CD4-positive, CD25-positive, alpha-beta regulatory T cell (primary cell): ENCODE results near the gene PAMR1. TPM values are rescaled to one million over a fixed set of nuclear protein-coding genes. Genes with fewer than 3 reads are reported as not detected.
A peak's percentile ranks its signal among the peaks of the same experiment; 100 is the strongest.

ENCODE experiments used
- ATAC-seq, 2 donors: fragments of 150-1000 bp; cut with Tn5 transposase; one replicate each; pipeline ENCODE4 v1.10.0; 2021; ENCODE audit warnings: low read depth in 2 of 2, moderate number of reproducible peaks in 2 of 2, moderate library complexity in 1 of 2
- DNase-seq, 3 donors: peaks; one replicate each; pipeline versions ENCODE4 v3.0.0 to v3.0.0-alpha.2; 2012 to 2022; ENCODE audit warnings: mixed read lengths in 1 of 3
- H3K27ac ChIP-seq: one replicate; pipeline ENCODE4 v1.7.0; 2013; ENCODE audit warnings: mild to moderate bottlenecking, low read length; ENCODE audit not compliant: insufficient read depth, poor library complexity, severe bottlenecking
- H3K27me3 ChIP-seq: one replicate; pipeline ENCODE4 v1.7.0; 2013; ENCODE audit warnings: low read length; ENCODE audit not compliant: control insufficient read depth, insufficient read depth
- H3K36me3 ChIP-seq: one replicate; pipeline ENCODE4 v1.7.0; 2013; ENCODE audit warnings: mild to moderate bottlenecking, low read length, moderate library complexity; ENCODE audit not compliant: control insufficient read depth, insufficient read depth
- H3K4me1 ChIP-seq: 2 replicates; pipeline ENCODE4 v1.7.0; 2013; ENCODE audit warnings: mild to moderate bottlenecking, low read length; ENCODE audit not compliant: insufficient read depth, control insufficient read depth, poor library complexity, severe bottlenecking
- H3K4me3 ChIP-seq: one replicate; pipeline ENCODE4 v1.7.0; 2013; ENCODE audit warnings: low read depth, mild to moderate bottlenecking, low read length, moderate library complexity
- H3K9me3 ChIP-seq, 2 experiments: 1 replicate in 1 of 2; 2 replicates in 1 of 2; pipeline ENCODE4 v1.7.0; 2013; ENCODE audit warnings: low read length in 2 of 2, mild to moderate bottlenecking in 1 of 2, moderate library complexity in 1 of 2; ENCODE audit not compliant: control insufficient read depth in 2 of 2
- H3K27ac Mint-ChIP-seq, 3 donors: one replicate each; pipeline ENCODE4 v1.8.0; 2020 to 2022; ENCODE audit warnings: mild to moderate bottlenecking in 3 of 3, mixed read lengths in 3 of 3, moderate library complexity in 2 of 3
- H3K27me3 Mint-ChIP-seq: one replicate; pipeline ENCODE4 v1.8.0; 2022; ENCODE audit warnings: mild to moderate bottlenecking, mixed read lengths
- H3K36me3 Mint-ChIP-seq: one replicate; pipeline ENCODE4 v1.8.0; 2020; ENCODE audit warnings: mixed read lengths
- H3K4me1 Mint-ChIP-seq, 4 donors: one replicate each; pipeline ENCODE4 v1.8.0; 2020 to 2022; ENCODE audit warnings: mixed read lengths in 4 of 4, mild to moderate bottlenecking in 1 of 4
- H3K4me3 Mint-ChIP-seq, 4 donors: one replicate each; pipeline ENCODE4 v1.8.0; 2020 to 2022; ENCODE audit warnings: mild to moderate bottlenecking in 4 of 4, mixed read lengths in 4 of 4, moderate library complexity in 3 of 4
- H3K9me3 Mint-ChIP-seq, 7 donors: one replicate each; pipeline ENCODE4 v1.8.0; 2020 to 2022; ENCODE audit warnings: mixed read lengths in 7 of 7, mild to moderate bottlenecking in 3 of 7, moderate library complexity in 2 of 7
- polyA plus RNA-seq, 4 donors: library from polyadenylated mRNA; unstranded; fragments of 300-500 nt; fragmentation: Illumina TruSeq; gene quantifications; one replicate each; pipeline ENCODE4 v1.2.3, GENCODE V29; 2021
- total RNA-seq: library from RNA; stranded (reverse); gene quantifications from one replicate; pipeline ENCODE4 v1.2.3, GENCODE V29; 2022

PAMR1 gene
- total and polyA plus RNA-seq, 5 donors from 2014 or later = not detected

DNA sequence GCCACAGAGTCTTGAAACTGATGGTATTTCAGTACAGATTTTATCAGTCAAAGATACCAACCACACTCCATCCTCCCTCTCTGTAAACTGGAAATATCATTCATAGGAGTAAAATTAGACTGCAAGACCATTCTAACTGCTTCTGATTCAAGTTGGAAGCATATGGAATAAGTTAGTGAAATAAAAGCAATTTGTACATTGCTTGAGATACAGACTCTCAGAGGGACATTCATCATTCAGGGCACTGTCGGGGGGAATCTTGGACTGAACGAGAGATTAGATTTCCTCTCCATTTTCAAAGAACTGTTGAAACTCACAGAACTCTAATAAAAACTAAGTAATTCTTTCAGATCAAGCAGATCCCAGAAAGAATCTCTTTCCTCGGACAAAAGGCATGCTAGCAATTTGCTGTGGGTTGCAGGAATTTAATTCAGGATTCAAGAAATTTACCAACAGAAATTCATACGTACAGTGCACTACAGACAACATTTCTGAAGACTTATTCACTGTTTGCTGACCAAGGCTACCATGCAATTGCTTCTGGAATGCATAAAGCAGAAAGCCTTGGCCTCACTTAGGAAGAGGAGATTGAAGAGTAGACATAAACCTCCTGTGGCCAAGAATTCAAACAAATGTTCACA, 34.1 kb downstream of the PAMR1 start:
- no peak overlapping the region for H3K4me3 Mint-ChIP-seq
- H3K9me3 ChIP-seq = no peaks in the 10 kb centered on the region
- peaks cover 11% of the 10 kb centered on the region for H3K27me3 Mint-ChIP-seq

DNA sequence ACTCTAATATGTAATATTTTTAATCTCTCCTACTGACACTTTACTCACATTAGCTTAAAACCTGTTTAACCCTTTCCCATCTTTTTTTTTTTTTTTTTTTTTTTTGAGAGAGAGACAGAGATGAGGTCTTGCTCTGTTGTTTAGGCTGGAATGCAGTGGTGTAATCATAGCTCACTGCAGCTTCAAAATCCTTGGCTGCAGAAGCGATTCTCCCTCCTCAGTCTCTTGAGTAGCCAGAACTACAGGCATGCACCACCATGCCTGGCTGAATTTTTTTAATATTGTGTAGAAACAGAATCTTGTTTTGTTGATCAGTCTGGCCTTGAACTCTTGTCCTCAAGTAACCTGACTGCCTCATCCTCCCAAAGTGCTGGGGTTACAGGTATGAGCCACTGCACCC, 37.3 kb downstream of the PAMR1 start:
- H3K36me3 Mint-ChIP-seq = no peaks in the 10 kb centered on the region
- Histone ChIP-seq H3K36me3 (no peaks in the 10 kb centered on the region), H3K27me3 (peaks cover 32% of the 10 kb centered on the region)

More for the DNA sequence above, 34.1 kb downstream of the PAMR1 start:
- Histone ChIP-seq H3K4me1 (no peaks in the 10 kb centered on the region), H3K27ac (no peak overlapping the region), H3K36me3 (no peaks in the 10 kb centered on the region), H3K27me3 (peaks cover 25% of the 10 kb centered on the region), H3K4me3 (no peak overlapping the region)
- no peak overlapping the region for H3K27ac Mint-ChIP-seq
- no peak for DNase-seq
- no peak for ATAC-seq
- peaks cover 0 to 1% (median 0%) of the 10 kb centered on the region in 7 donors for H3K9me3 Mint-ChIP-seq
- H3K4me1 Mint-ChIP-seq = no peaks in the 10 kb centered on the region
- no peaks in the 10 kb centered on the region for H3K36me3 Mint-ChIP-seq

DNA sequence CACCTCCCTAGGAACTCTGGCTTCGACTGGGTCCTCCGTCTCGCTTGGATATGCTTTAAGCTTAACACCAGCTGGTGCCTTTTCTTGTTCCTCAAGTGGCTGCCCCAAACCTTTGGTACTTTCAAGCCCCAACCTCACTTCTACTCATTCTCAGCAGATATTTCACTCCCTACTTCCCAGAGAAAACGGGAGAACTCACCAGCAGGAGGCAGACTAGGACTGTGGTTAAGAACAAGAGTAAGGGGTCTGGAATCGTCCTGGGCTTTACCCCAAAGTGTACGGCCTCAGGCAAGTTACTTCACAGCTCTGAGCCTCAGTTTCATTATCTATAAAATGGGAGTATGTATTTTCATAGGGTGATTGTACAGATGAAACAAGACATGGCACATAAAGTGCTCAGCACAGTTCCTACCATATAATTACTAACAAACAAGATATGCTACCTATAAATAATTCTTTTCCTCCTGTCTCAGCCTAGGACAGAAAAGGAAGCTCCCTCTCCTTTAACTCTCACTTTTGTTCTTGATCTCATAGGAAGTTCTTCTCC, 37.8 kb downstream of the PAMR1 start:
- no peaks in the 10 kb centered on the region for H3K36me3 Mint-ChIP-seq
- no peaks in the 10 kb centered on the region for H3K4me1 Mint-ChIP-seq
- no peak for DNase-seq
- no peaks in the 10 kb centered on the region for H3K4me1 ChIP-seq
- H3K27me3 ChIP-seq = peaks cover 31% of the 10 kb centered on the region
- H3K9me3 ChIP-seq = peaks cover 0 to 7% of the 10 kb centered on the region in 2 experiments
- no peak for ATAC-seq
- no peaks in the 10 kb centered on the region for H3K36me3 ChIP-seq
- peaks cover 0 to 9% (median 6%) of the 10 kb centered on the region in 7 donors for H3K9me3 Mint-ChIP-seq
- no peak overlapping the region for H3K27ac ChIP-seq
- H3K27me3 Mint-ChIP-seq = peaks cover 36% of the 10 kb centered on the region
- H3K4me3 Mint-ChIP-seq = no peak overlapping the region
- no peak overlapping the region for H3K4me3 ChIP-seq
- H3K27ac Mint-ChIP-seq = no peak overlapping the region

More for the DNA sequence above, 37.3 kb downstream of the PAMR1 start:
- H3K27ac ChIP-seq = no peak overlapping the region
- Mint-ChIP-seq H3K4me1 (no peaks in the 10 kb centered on the region), H3K9me3 (peaks cover 0 to 6% (median 3%) of the 10 kb centered on the region in 7 donors), H3K27me3 (peaks cover 31% of the 10 kb centered on the region), H3K4me3 (no peak overlapping the region), H3K27ac (no peak overlapping the region)
- DNase-seq (no peak), ATAC-seq (no peak)
- peaks cover 0 to 2% of the 10 kb centered on the region in 2 experiments for H3K9me3 ChIP-seq
- no peak overlapping the region for H3K4me3 ChIP-seq
- H3K4me1 ChIP-seq = no peaks in the 10 kb centered on the region

DNA sequence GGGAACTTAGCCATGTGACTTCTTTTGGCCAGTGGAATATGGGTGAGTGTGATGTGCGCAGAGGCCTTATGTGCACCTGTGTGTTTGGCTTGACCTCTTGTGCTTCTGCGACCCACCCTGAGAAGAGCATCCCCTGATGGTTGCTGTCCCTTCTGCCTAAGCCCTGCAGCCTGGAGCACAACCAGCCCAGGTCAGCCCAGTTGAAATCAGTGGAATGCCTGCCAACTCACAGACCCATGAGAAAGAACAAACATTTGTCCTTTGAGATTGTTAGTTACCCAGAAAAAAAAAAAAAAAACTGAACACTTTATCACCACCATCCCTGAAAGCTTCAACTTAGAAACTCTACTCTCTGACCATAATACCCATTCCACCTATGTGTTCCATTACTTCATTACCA, 38.5 kb downstream of the PAMR1 start:
- no peak for ATAC-seq
- no peak overlapping the region for H3K4me3 ChIP-seq
- DNase-seq = no peak
- Mint-ChIP-seq H3K27ac (no peak overlapping the region), H3K27me3 (peaks cover 43% of the 10 kb centered on the region), H3K9me3 (peaks cover 0 to 16% (median 6%) of the 10 kb centered on the region in 7 donors), H3K36me3 (peaks cover 4% of the 10 kb centered on the region), H3K4me3 (no peak overlapping the region), H3K4me1 (no peaks in the 10 kb centered on the region)
- peaks cover 25% of the 10 kb centered on the region for H3K27me3 ChIP-seq
- H3K4me1 ChIP-seq = no peaks in the 10 kb centered on the region
- no peaks in the 10 kb centered on the region for H3K36me3 ChIP-seq
- H3K27ac ChIP-seq = no peak overlapping the region
- H3K9me3 ChIP-seq = peaks cover 0 to 9% of the 10 kb centered on the region in 2 experiments

DNA sequence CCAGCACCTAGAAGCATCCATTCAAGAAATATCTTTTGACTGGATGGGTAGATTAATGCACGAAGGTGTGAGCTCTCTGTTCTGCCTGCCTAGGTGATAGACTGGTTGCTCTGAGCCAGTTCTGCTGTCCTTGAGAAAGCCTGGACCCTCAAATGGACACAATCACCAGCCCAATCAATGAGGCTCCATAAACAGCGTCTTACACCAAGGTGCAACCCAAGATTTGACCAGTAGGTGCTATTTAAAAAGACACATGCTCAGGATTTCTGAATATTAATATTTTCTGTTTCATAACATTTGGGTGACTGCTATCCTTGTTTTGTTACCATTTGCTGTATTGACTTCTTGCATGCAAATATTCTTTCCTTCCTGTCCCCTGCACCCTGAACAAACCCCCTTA, 39.0 kb downstream of the PAMR1 start:
- DNase-seq (no peak), ATAC-seq (no peak)
- peaks cover 4% of the 10 kb centered on the region for H3K36me3 Mint-ChIP-seq
- no peaks in the 10 kb centered on the region for H3K36me3 ChIP-seq
- H3K4me3 ChIP-seq = no peak overlapping the region
- H3K9me3 ChIP-seq = peaks cover 0 to 9% of the 10 kb centered on the region in 2 experiments
- H3K4me1 ChIP-seq = no peaks in the 10 kb centered on the region
- peaks cover 45% of the 10 kb centered on the region for H3K27me3 Mint-ChIP-seq
- H3K27me3 ChIP-seq = peaks cover 21% of the 10 kb centered on the region
- no peak overlapping the region for H3K27ac ChIP-seq
- H3K4me1 Mint-ChIP-seq = no peaks in the 10 kb centered on the region
- peaks cover 0 to 21% (median 6%) of the 10 kb centered on the region in 7 donors for H3K9me3 Mint-ChIP-seq
- no peak overlapping the region for H3K4me3 Mint-ChIP-seq
- no peak overlapping the region for H3K27ac Mint-ChIP-seq

DNA sequence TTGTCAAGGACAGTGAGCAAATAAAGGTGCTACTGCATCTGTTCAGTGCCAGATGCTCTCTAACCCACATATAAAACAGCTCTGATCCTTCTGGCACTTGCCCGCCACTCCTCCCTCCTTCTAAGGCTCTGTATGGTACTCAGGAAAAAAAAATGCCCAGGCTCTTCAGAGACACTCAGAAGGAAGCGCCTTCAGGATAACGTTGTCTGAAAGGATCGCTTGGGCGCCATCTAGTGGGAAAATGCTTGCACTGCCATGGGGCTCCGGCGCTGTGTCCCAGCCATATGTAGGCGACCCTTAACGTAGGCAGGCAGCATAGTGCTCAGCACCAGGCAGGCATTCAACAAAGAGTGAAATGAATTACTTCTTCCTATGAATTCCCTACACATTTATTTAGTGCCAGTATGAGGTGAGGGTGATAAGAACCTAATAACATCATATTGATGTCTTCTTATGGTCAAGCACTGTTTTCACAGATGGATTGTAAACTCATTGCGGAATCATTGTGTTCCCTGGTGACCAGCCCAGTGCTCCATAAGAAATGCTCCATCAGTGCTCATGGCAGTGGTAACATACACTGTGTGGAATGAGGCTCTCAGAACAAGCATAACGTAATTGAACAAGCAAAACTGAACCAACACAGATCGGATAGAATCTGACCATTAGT, 39.6 kb downstream of the PAMR1 start:
- Mint-ChIP-seq H3K4me1 (no peaks in the 10 kb centered on the region), H3K27ac (no peak overlapping the region), H3K4me3 (no peak overlapping the region), H3K36me3 (peaks cover 4% of the 10 kb centered on the region), H3K9me3 (peaks cover 0 to 28% (median 6%) of the 10 kb centered on the region in 7 donors), H3K27me3 (peaks cover 47% of the 10 kb centered on the region)
- Histone ChIP-seq H3K27ac (no peak overlapping the region), H3K4me1 (no peaks in the 10 kb centered on the region), H3K27me3 (peaks cover 21% of the 10 kb centered on the region), H3K9me3 (peaks cover 0 to 9% of the 10 kb centered on the region in 2 experiments), H3K4me3 (no peak overlapping the region), H3K36me3 (no peaks in the 10 kb centered on the region)
- ATAC-seq (peak; percentile 55 to 66), DNase-seq (peak; percentile 36 to 60 (median 51))

DNA sequence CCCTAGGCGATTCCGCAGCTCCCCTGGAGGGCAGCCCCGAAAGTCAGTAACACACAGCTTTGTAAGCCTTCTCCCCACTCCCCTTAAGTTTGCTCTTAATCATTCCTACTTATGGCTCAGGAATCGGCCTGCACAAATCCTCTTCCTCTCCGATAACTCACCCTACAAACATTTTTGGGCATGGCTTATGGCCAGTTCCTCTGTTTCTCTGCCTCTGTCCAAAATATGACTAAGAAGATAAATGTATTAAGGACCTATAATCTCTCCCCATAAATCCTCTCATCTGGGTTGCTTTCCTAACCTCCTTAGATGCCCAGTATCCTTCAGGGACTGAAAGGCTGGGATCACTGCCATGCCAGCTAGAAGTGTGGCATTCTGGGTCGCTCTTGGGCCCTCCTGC, 41.0 kb downstream of the PAMR1 start:
- H3K27ac ChIP-seq = no peak overlapping the region
- H3K27ac Mint-ChIP-seq = no peak overlapping the region
- H3K4me1 Mint-ChIP-seq = no peaks in the 10 kb centered on the region
- H3K4me3 Mint-ChIP-seq = no peak overlapping the region
- H3K4me3 ChIP-seq = no peak overlapping the region
- H3K27me3 Mint-ChIP-seq = peaks cover 47% of the 10 kb centered on the region
- peaks cover 16% of the 10 kb centered on the region for H3K27me3 ChIP-seq
- peaks cover 0 to 31% (median 6%) of the 10 kb centered on the region in 7 donors for H3K9me3 Mint-ChIP-seq
- DNase-seq (no peak), ATAC-seq (no peak)
- H3K36me3 Mint-ChIP-seq = peaks cover 4% of the 10 kb centered on the region
- peaks cover 0 to 9% of the 10 kb centered on the region in 2 experiments for H3K9me3 ChIP-seq
- H3K4me1 ChIP-seq = no peaks in the 10 kb centered on the region
- no peaks in the 10 kb centered on the region for H3K36me3 ChIP-seq
